SH-SY5Y (cell line): Measurements from ENCODE around the gene CHD6.

ENCODE experiments used
- GATA2 ChIP-seq: IDR thresholded peaks from 2 replicates; pipeline ENCODE4 v1.6.1; 2011; ENCODE audit warnings: mild to moderate bottlenecking, low read depth, low read length
- GATA3 ChIP-seq: IDR thresholded peaks from 2 replicates; pipeline ENCODE4 v1.6.1; 2011; ENCODE audit warnings: low read depth, mild to moderate bottlenecking, low read length, moderate library complexity

DNA sequence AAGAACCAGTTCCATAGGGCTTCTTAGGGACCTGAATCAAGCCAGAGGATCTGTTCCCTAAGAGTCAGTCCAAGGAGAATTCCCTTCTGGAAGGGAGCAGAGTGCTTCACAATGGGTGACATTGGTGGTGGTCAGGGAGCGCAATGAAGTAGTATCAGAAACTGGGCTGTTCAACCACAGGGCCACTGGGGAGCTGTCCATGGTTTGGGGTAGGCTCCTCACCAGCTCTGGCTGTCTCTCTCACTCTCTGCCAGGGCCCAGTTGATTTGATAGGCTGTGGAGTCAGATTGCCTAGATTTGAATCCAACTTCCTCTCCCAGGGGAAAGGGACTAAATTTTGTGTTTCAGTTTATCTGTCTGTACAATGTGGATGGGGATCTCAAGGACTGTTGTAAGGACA lies 36.7 kb upstream of the CHD6 start:
- no peak for TF ChIP-seq GATA3
- no peak for TF ChIP-seq GATA2
